Measurements from ENCODE around the gene PTPRN2.

Gene PTPRN2

GRCh38 chr7:158097453-158098124, 490.0 kb downstream of the PTPRN2 start:
- DNase-seq (ENCODE audit: low read depth, low spot score), result no peak

DNA sequence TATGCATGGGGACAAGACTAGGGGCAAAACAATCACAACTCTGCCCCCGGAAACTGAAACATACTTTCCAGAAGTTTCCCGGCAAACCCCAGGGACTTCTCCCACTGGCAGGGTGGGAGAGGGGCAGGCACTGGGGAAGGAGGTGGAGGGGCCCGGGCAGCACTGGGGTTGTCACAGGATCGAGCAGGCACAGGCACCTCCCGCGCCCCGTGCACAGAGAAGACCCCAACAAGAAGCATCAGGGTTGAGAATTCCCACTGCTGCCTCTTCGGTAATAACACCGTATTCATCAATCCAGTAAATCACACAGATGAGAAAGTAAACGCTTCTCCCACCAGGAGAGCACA, 490.5 kb downstream of the PTPRN2 start:
- no peak for DNase-seq (ENCODE audit: low read depth, low spot score)

- DNase-seq (ENCODE audit: low read depth, low spot score), result no peak
These were observed 491.0 kb downstream of the PTPRN2 start for GRCh38 chr7:158096582-158096981.

GRCh38 chr7:158094671-158095226, 492.9 kb downstream of the PTPRN2 start:
- no peak for DNase-seq (ENCODE audit: low read depth, low spot score)

DNA sequence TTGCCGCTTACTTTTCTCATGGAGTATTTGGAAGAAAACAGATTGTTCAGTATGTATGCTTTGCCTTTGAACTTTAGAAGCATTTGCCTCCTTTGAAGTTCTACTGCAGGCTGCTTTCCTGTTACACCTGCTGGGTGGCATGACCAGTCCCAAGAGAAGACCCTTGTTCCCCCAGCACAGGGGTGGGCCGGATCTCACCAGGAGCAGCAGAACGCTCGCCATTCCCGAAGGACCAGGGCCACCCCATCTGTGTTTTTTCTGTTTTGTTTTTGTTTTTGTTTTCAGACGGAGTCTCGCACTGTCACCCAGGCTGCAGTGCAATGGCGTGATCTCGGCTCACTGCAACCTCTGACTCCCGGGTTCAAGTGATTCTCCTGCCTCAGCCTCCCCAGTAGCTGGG, 493.6 kb downstream of the PTPRN2 start:
- no peak for DNase-seq (ENCODE audit: low read depth, low spot score)

- DNase-seq (ENCODE audit: low read depth, low spot score), result no peak
These were observed 494.3 kb downstream of the PTPRN2 start for GRCh38 chr7:158093156-158093796.

- no peak for DNase-seq (ENCODE audit: low read depth, low spot score)
These were observed 500.4 kb downstream of the PTPRN2 start for GRCh38 chr7:158087196-158087595.

- no peak for DNase-seq (ENCODE audit: low read depth, low spot score)
These were observed 501.6 kb downstream of the PTPRN2 start for GRCh38 chr7:158085741-158086695.

- no peak for DNase-seq (ENCODE audit: low read depth, low spot score)
These were observed 503.1 kb downstream of the PTPRN2 start for GRCh38 chr7:158084555-158084954.

GRCh38 chr7:158083526-158084310, 503.9 kb downstream of the PTPRN2 start:
- DNase-seq (ENCODE audit: low read depth, low spot score), result no peak

GRCh38 chr7:158082761-158083160, 504.9 kb downstream of the PTPRN2 start:
- no peak for DNase-seq (ENCODE audit: low read depth, low spot score)

GRCh38 chr7:158080899-158081445, 506.7 kb downstream of the PTPRN2 start:
- no peak for DNase-seq (ENCODE audit: low read depth, low spot score)

GRCh38 chr7:158077934-158078910, 509.4 kb downstream of the PTPRN2 start:
- DNase-seq (ENCODE audit: low read depth, low spot score), result no peak

- no peak for DNase-seq (ENCODE audit: low read depth, low spot score)
These were observed 510.3 kb downstream of the PTPRN2 start for GRCh38 chr7:158077151-158077840.

DNA sequence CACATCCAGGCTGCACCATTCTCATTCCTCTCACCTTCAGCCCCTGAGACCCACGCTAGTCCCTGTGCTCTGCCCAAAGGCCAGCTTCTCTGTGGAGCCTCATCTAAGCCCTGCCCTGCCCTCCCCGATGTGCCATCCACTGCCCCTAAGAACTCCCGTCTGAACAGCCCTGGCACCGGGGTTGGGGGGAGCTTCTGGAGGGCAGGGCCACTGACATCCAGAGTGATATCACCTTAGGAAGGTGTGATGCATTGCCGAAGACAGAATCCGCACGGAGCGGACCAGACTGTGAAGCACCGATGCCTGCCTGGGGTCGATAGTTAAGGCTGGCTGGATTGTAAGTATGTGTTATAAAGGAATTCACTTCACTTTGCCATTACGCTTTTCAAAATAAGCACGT, 511.0 kb downstream of the PTPRN2 start:
- DNase-seq (ENCODE audit: low read depth, low spot score), result no peak

DNA sequence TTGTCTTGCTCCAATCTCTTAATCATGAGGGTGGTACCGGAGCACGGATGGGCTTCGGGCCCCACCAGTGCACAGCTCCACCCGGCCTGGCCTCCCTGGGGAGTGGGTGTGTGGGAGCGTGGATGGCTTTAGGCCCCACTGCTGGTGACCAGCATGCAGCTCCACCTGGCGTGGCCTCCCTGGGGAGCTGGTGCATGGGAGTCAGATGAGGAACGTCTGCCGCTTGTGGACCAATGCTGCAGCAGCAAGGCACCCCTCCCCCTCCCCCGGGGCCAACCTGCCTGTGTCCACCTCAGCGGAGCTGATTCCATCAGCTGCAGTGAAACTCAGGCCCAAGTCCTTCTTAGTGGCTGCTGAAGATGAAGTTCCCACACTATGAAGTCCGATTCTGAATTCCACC, 511.4 kb downstream of the PTPRN2 start:
- DNase-seq (ENCODE audit: low read depth, low spot score), result no peak

DNA sequence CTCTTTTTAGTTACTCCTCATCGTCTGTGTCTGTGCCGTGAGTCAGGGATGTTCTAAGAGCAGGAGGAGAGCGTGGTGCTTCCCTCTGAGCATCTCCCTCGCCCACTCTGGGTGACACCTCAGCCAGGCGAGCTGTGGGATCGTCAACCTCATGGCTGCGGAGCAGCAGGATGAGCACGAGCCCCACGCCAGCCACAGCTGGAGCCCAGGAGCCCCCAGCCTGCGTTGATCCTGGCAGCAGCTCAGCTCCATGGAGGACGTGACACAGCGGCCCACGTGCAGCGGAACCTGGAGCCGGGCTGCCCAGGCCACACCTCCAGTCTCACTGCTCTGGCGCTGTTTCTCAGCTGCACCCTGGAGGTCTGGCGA, 512.0 kb downstream of the PTPRN2 start:
- DNase-seq (ENCODE audit: low read depth, low spot score), result no peak

DNA sequence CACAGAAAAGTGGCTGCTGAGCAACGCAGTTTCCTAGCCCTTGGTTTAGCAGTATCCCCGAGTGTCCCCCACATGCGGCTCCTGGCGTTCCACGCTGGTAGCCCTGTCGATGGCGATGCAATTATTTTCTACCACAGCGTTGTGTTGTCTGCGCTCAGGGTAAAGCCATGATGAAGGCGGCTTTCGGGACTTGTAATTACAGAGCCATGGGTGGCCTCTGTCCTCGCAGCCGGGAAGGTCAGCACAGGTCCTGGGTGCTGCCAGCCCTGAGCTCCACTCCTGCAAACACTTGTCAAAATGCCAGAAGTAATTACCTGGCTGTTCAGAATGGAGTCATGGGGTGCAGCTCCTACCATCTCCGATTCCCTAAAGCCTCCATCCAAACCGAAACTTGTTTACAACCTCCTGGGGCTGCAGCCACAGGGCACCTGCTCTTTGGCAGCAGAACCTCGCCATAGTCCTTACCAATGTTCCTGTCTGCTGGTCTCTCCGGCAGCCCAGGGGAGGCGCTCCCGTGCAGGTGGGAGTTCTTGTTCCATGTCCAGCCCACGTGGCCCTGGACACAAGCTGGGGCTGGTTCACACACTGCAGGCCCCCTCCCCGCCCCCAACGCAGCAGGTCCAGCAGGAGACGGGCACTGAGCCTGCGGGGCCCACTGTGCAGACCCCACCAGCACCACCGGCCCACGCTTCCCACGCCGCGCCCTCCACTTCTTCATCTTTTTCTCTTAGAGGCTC, 512.6 kb downstream of the PTPRN2 start:
- no peak for DNase-seq (ENCODE audit: low read depth, low spot score)

Measured in smooth muscle cell of the brain vasculature (primary cell).